Activated CD4-positive, alpha-beta T cell treated with anti-CD3 and anti-CD28 coated beads, Interleukin-2, amount 50 U/mL, for 16 hours (primary cell): ENCODE measurements around the gene MAML3.

Experiments used
- DNase-seq: peaks from one replicate; pipeline ENCODE4 v3.0.0-alpha.2; 2020

MAML3 gene

DNA sequence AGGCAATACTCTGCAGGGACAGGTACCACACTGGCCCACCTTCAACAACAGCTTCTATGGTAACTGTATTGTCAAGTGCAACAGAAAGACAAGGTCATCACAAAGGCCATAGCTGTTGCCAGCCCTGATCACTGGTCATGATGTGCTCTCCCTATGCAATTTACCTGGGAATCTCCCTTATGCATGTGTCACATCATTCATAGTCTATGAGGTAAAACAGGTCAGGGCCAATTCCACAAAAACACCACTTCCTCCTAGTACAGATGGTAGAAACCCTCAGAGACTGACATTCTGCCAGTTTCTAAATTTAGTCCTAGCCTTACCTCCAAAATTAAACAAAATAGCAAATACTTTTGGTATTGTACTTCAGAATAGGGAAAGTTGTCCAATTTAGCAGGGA lies 355.5 kb downstream of the MAML3 start:
- no peak for DNase-seq

DNA sequence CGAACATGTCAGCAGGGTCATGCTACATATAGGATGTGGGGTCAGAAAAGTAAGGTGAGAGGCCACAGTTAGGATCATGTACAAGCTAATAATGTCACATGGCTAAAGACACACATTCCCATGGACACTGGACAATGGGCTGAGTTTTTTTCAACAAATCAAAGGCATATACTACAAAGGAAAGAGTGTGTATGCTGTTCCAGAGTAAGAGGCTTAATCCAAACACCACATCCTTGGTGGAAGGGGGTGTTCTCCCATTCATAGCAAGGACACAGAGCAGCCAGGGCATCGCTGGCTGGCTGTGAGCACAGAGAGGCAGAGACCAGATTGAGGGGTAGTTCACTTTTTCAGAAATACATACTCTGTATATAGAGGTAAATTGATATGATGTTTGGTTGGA lies 356.7 kb downstream of the MAML3 start:
- no peak for DNase-seq

- no peak for DNase-seq
Observed at GRCh38 chr4:139795527-139796314, 358.3 kb downstream of the MAML3 start.

GRCh38 chr4:139794158-139794954 lies 359.6 kb downstream of the MAML3 start:
- no peak for DNase-seq

GRCh38 chr4:139791681-139792080 lies 362.3 kb downstream of the MAML3 start:
- no peak for DNase-seq

DNA sequence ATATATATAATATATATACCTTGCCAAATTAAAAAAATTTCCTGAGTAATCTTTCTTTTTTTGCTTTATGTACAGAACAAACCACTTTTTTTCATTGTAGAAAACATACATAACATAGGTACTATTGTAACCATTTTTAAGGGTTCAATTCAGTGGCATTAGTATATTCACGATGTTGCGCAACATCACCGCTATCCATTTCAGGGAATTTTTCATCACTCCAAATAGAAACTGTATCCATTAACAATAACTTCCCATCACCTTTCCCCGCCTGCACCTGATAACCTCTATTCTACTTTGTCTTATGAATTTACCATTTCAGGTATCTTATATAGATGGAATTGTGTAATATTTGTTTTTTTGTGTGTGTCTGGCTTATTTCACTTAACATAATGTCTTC lies 363.7 kb downstream of the MAML3 start:
- no peak for DNase-seq

DNA sequence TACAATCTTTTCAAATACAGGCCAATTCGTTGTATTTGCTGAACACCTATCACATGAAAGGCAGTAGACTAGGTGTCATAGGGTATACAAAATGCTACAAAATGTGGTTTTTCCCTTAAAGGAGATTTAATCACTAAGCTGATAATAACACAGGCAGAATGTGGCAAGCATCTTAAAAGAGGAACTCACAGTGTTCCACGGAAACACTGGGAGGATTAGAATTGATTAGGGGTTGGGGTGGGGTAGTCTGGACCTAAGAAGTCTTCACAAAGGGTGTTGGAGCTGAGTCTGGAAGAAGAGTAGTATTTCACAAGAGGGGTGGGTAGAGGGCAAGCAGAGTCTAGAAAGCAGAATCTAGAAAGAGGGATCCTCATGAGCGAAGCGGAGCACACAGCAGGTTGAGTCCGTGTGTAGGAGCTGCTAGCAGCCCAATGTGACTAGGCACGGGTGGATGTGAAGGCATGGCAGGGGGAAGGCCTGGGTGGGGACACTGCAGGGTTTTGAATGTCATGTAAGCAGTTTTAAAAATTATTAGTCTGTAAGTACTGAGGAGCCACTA lies 364.8 kb downstream of the MAML3 start:
- no peak for DNase-seq

- DNase-seq: no peak
Observed at GRCh38 chr4:139786494-139787354, 367.3 kb downstream of the MAML3 start.

DNA sequence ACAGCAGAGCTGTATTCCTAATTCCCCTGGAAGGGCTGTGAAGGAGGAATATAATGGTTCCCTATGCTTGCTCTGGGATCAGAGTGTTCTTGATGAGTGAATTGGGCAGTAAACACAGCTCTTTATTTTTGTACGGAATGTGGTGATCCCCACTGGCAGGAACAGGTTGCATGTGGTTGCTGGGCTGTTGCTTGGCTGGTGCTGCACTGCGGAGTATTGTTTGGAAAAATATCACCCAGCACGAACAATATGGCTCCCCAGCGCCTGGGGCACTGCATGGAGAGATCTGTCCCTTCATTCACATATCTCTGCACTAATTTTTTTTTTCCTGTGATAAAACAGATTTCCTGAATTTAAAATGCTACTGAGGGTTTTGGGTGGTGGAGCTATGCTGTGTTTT lies 368.6 kb downstream of the MAML3 start:
- DNase-seq: no peak

DNA sequence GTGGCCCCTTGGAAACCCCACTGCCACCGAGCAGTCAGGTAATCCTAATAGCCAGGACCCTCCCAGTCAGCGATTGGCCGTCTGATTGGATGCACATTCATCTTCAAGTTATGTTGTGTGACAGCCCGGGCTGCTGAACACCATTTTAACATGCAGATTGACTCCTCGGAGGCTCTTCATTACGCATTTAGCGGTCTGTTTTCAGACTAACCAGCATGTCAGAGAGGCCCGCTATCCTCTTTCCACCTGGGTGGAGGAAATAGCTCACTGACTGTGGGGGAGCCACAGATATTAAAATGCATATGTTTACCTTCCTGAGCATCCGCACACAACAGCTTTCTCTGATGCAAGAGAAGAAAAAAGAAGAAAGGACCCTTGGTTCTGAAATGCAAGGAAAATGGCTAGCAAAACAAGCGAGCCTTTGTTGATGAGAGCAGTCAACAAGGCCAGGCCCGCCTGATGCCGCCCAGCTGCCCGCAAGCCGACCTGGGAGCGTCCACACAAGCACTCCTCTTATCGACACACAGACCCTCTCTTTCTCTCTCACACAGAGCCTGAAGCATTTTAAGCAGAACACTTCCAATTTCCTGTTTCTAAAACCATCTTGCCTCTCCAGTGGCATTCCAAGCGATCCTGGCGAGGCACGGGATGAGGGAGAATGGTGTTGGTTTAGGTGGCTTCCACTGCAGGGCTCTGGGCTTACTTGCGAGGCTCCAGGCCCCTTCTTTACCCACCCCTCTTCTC lies 370.1 kb downstream of the MAML3 start:
- no peak for DNase-seq

DNA sequence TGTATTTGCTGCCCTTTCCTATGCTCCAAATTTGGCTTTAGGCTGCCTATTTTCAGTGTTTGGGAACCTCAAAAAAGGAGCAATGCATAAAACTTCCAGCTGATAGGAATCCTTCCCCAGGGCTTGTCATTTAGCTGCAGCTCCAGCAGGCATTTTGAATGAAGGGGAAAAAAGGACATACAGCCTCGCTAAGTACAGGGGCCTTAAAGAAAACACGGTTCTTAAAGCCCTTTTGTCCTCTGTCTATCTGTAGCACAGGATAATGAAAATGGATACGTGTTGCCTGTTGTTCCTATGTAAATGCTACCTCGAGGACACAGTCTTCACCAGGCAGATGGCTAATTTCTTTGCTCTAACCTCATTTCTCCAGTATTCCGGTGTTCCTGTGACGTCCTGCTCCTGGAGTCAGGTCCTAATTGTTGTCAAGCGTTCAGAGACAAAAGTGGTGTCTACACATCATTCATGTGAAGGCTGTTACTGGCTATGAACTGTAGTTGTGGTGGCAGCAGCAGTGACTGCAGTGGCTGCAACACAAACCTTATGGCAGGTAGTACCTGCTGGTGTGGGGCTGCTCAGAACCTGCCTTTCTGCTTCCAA lies 371.0 kb downstream of the MAML3 start:
- DNase-seq: no peak

DNA sequence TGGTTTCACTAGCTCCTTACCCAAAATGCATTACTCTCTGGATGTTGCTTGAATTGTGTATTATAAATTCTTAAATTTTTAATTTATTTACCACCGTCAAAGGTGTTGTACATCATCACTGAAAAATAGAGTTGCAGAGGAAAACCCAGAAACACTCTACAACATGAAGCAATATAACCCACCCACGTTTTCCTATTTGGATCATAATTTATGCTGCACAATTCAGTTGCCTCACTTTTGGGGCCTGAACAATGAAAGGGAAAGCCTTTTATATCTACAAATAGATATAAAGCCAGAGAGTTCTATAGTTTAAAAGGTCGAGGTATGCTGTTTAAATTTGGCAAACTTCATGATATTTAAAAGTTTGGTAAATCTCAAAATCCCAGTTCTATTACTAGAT lies 372.9 kb downstream of the MAML3 start:
- no peak for DNase-seq

DNA sequence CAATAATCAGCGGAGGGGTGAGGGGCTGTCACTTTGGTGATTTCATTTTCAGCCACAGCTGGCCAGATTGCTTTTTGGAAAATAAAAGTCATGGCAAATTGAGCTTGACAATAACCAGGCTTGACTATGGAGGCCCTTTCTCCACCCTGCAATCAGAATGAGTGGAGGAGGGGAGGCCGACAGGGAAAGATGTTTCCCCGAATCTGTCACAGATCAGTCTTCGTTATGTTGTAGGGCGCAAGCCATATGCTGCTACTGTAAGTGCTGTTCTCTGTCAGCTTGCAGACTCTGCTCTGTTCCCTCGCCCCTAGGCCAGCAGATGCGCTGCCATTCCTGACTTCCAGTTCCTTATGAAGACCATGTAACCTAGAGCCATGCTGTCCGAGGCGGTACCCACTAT lies 374.3 kb downstream of the MAML3 start:
- DNase-seq: no peak

GRCh38 chr4:139777757-139778156 lies 376.2 kb downstream of the MAML3 start:
- no peak for DNase-seq

DNA sequence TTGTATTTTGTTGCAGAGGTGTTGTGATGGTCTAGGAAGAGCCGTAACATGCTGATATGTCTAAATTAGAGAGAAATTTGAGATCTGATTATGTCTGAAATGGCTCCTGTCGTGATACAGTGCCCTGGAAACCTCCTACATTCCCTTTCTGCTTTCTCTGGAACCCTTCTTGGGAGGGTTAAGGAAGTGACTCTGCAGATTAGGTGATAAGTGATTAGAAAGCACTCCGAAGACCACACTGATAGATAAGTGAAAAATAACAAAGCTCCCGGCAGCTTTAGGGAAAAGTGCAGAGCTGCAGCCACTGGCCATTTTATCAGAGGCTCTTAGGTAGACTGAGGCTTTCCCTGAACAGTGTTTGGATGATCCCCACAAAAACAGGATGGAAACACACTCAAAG lies 377.7 kb downstream of the MAML3 start:
- DNase-seq: no peak

- no peak for DNase-seq
Observed at GRCh38 chr4:139774759-139775487, 379.1 kb downstream of the MAML3 start.

- DNase-seq: no peak
Observed at GRCh38 chr4:139773560-139774318, 380.2 kb downstream of the MAML3 start.

- DNase-seq: no peak
Observed at GRCh38 chr4:139770361-139770760, 383.6 kb downstream of the MAML3 start.

GRCh38 chr4:139769364-139769763 lies 384.6 kb downstream of the MAML3 start:
- no peak for DNase-seq

DNA sequence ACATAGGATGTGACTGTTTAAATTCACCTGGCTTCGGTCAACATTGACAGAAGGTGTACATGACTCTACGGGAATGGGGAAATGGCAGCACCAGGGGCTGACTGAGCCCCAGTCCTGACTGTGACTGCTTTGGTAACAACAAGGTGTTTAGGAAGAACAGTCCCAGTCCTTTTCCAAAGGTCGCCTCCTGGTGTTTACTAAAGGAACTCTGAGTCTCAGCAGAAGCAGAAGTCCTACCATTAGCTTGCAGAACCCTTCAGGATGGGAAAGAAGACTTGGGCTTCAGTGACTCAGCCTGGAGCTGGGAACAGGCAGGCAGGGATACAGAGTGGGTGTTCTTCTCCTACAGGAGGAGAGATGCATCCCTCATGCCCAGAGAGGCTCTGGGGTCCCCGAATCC lies 385.1 kb downstream of the MAML3 start:
- DNase-seq: no peak
